CD14-positive monocyte (primary cell): Measurements from ENCODE around the gene KLC1. TPM values are rescaled to one million over a fixed set of nuclear protein-coding genes. Genes with fewer than 3 reads are reported as not detected.

ENCODE experiments used
- DNase-seq, 3 donors: peaks; one replicate each; pipeline ENCODE4 v3.0.0-alpha.2; 2011 to 2022
- H2AFZ ChIP-seq: 2 replicates; pipeline ENCODE4 v1.6.0; 2012; ENCODE audit warnings: mild to moderate bottlenecking, low read depth, low read length, inconsistent platforms; ENCODE audit not compliant: insufficient read depth, poor library complexity, severe bottlenecking
- H3K27ac ChIP-seq, 2 donors: 1 replicate in 1 of 2; 2 replicates in 1 of 2; pipeline ENCODE4 v1.5.1; 2012 to 2013; ENCODE audit warnings: low read length in 2 of 2, control low read depth in 1 of 2, inconsistent platforms in 1 of 2, low read depth in 1 of 2, mild to moderate bottlenecking in 1 of 2
- H3K27me3 ChIP-seq, 2 donors: one replicate each; pipeline versions ENCODE4 v1.6.0 to v1.6.1; 2011 to 2013; ENCODE audit warnings: low read length in 2 of 2; ENCODE audit not compliant: control insufficient read depth in 2 of 2, insufficient read depth in 2 of 2
- H3K36me3 ChIP-seq, 2 donors: replicated peaks in 1 of 2; 1 replicate in 1 of 2; 2 replicates in 1 of 2; pipeline versions ENCODE4 v1.5.1 to v1.6.1; 2012 to 2013; ENCODE audit warnings: low read length in 2 of 2, control low read depth in 1 of 2, inconsistent platforms in 1 of 2, mild to moderate bottlenecking in 1 of 2; ENCODE audit not compliant: insufficient read depth in 2 of 2, control insufficient read depth in 1 of 2
- H3K4me1 ChIP-seq, 2 donors: 1 replicate in 1 of 2; 2 replicates in 1 of 2; pipeline versions ENCODE4 v1.5.1 to v1.6.1; 2012 to 2013; ENCODE audit warnings: low read length in 2 of 2, control low read depth in 1 of 2, inconsistent platforms in 1 of 2, mild to moderate bottlenecking in 1 of 2, moderate library complexity in 1 of 2; ENCODE audit not compliant: insufficient read depth in 2 of 2, control insufficient read depth in 1 of 2
- H3K4me2 ChIP-seq: replicated peaks from 2 replicates; pipeline ENCODE3; 2012; ENCODE audit warnings: low read length, moderate library complexity, mild to moderate bottlenecking; ENCODE audit not compliant: poor library complexity, severe bottlenecking; ENCODE audit errors: extremely low read depth
- H3K4me3 ChIP-seq, 3 experiments: fragments of 200-600 bp in 1 of 3; sonication (generic) in 1 of 3; replicated peaks in 1 of 3; 1 replicate in 2 of 3; 2 replicates in 1 of 3; pipeline ENCODE4 v1.5.1; 2011 to 2013; ENCODE audit warnings: low read length in 3 of 3, mild to moderate bottlenecking in 3 of 3, control low read depth in 2 of 3, low read depth in 2 of 3, inconsistent platforms in 1 of 3, moderate library complexity in 1 of 3
- H3K79me2 ChIP-seq: 2 replicates; pipeline ENCODE4 v1.6.0; 2012; ENCODE audit warnings: mild to moderate bottlenecking, control low read depth, inconsistent platforms, low read length, moderate library complexity; ENCODE audit not compliant: insufficient read depth
- H3K9ac ChIP-seq: 2 replicates; pipeline ENCODE4 v1.6.0; 2017; ENCODE audit warnings: low read length, mild to moderate bottlenecking; ENCODE audit not compliant: insufficient read depth, poor library complexity, severe bottlenecking
- H3K9me3 ChIP-seq, 2 donors: replicated peaks in 1 of 2; 1 replicate in 1 of 2; 2 replicates in 1 of 2; pipeline versions ENCODE4 v1.5.1 to v1.6.1; 2012 to 2013; ENCODE audit warnings: low read length in 2 of 2, control low read depth in 1 of 2; ENCODE audit not compliant: control insufficient read depth in 1 of 2, insufficient read depth in 1 of 2
- H4K20me1 ChIP-seq: 2 replicates; pipeline ENCODE4 v1.6.0; 2012; ENCODE audit warnings: mild to moderate bottlenecking, low read length, control low read depth, moderate library complexity; ENCODE audit not compliant: insufficient read depth
- H3K27ac Mint-ChIP-seq, 7 donors: one replicate each; pipeline ENCODE4 v1.8.0; 2020; ENCODE audit warnings: mild to moderate bottlenecking in 7 of 7, mixed read lengths in 7 of 7, moderate library complexity in 6 of 7, inconsistent platforms in 2 of 7
- H3K27me3 Mint-ChIP-seq, 3 donors: one replicate each; pipeline ENCODE4 v1.8.0; 2021 to 2022; ENCODE audit warnings: low read depth in 3 of 3, mild to moderate bottlenecking in 3 of 3, mixed read lengths in 3 of 3, moderate library complexity in 3 of 3, inconsistent platforms in 1 of 3
- H3K36me3 Mint-ChIP-seq, 2 donors: one replicate each; pipeline ENCODE4 v1.8.0; 2020; ENCODE audit warnings: mixed read lengths in 2 of 2, inconsistent platforms in 1 of 2, mild to moderate bottlenecking in 1 of 2
- H3K4me1 Mint-ChIP-seq: one replicate; pipeline ENCODE4 v1.8.0; 2020; ENCODE audit warnings: mild to moderate bottlenecking, mixed read lengths
- H3K4me3 Mint-ChIP-seq, 2 donors: one replicate each; pipeline ENCODE4 v1.8.0; 2020; ENCODE audit warnings: mild to moderate bottlenecking in 2 of 2, mixed read lengths in 2 of 2, moderate library complexity in 1 of 2
- H3K9me3 Mint-ChIP-seq, 7 donors: one replicate each; pipeline ENCODE4 v1.8.0; 2020 to 2022; ENCODE audit warnings: mixed read lengths in 7 of 7, mild to moderate bottlenecking in 6 of 7, moderate library complexity in 6 of 7, inconsistent platforms in 2 of 7
- WGBS: methylation state at CpG from one replicate; pipeline ENCODE4 v1.1.5; 2013; ENCODE audit warnings: missing lambda C conversion rate; ENCODE audit not compliant: insufficient coverage; 5-methylcytosine and 5-hydroxymethylcytosine counted together
- intact Hi-C, 2 donors: fragments of 100-400 bp; cut with micrococcal nuclease; formaldehyde crosslinking; loops; one replicate each; pipeline versions ENCODE4 v1.15.0 to v1.15.1; 2023
- polyA plus RNA-seq, 3 donors: library from polyadenylated mRNA; depleted of rRNA in 1 of 3; unstranded in 2 of 3; stranded (reverse) in 1 of 3; fragments of 300-500 nt in 2 of 3; fragments of >200 nt in 1 of 3; fragmentation: Illumina TruSeq in 2 of 3; gene quantifications; 1 replicate in 2 of 3; 2 replicates in 1 of 3; pipeline ENCODE4 v1.2.3, GENCODE V29; 2012 to 2021
- TF ChIP-seq, protein P1 (sequence below): fragments of 200-600 bp; IDR thresholded peaks from one replicate; pipeline ENCODE4 v1.8.0; 2022; ENCODE audit warnings: antibody characterized with exemption, mild to moderate bottlenecking

Gene KLC1
- polyA plus RNA-seq, 3 donors, result 41.5 to 108 (median 46.6) TPM

DNA sequence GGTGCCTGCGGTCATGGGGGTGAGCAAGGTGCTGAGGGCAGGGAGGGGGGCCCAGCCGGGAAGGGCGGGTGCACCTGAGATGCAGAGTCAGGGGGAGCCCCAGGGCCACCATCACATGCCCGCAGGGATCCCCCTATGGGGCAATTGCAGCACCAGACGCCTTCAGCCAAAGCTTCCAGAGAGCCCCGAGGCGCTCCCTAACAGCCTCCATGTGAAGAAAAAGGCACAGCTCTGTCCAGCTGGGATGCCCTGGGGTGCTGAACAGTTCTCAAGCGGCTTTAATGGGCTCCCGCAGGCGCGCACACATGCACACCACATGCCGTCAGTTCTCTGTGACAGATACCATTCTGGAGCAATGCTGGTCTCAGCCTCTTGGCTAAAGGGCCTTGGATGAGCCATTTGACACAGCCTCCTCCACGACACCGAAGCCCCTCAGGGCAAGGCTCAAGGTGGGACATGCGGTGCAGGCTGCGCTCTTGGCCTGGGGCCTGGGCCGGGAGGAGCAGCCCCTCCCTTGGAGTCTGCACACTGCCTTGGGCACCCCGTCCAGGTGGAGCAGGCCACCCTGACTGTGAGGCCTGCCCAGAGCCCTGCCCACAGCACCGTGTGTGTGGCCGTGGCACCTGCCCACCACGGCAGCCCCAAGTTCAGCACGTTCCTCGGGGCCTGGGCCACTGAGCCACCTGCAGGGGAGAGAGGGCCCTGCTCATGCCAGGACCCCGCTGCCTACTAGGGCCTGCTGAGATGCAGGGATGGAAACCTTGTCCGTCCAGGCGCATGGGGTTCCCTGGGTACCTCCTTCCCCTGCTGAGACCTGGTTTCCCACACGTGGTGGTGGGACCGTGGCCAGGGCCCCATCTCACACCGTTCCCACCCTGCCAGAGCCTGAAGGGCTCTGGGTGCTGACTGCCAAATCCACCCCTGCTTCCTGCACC lies 78.6 kb downstream of the KLC1 start:
- Histone ChIP-seq H3K9me3 (no peaks in the 10 kb centered on the region), H3K79me2 (no peaks in the 10 kb centered on the region), H4K20me1 (peaks cover 8% of the 10 kb centered on the region), H3K9ac (no peak overlapping the region), H3K4me3 (no peak overlapping the region), H3K36me3 (peaks cover 25 to 50% of the 10 kb centered on the region in 2 donors), H3K4me1 (peaks cover 5 to 9% of the 10 kb centered on the region in 2 donors), H3K27ac (no peak overlapping the region), H3K27me3 (no peaks in the 10 kb centered on the region), H2AFZ (no peak overlapping the region), H3K4me2 (no peak overlapping the region)
- peak overlapping the region in 1 of 7 donors; percentile 42 for H3K27ac Mint-ChIP-seq
- DNase-seq, result no peak
- no peak overlapping the region for H3K4me3 Mint-ChIP-seq
- WGBS, result 93% methylated on average over 29 of the region's 29 CpGs
- intact Hi-C loops, result no loop called here
- H3K4me1 Mint-ChIP-seq, result peaks cover 23% of the 10 kb centered on the region
- TF ChIP-seq, protein P1, sequence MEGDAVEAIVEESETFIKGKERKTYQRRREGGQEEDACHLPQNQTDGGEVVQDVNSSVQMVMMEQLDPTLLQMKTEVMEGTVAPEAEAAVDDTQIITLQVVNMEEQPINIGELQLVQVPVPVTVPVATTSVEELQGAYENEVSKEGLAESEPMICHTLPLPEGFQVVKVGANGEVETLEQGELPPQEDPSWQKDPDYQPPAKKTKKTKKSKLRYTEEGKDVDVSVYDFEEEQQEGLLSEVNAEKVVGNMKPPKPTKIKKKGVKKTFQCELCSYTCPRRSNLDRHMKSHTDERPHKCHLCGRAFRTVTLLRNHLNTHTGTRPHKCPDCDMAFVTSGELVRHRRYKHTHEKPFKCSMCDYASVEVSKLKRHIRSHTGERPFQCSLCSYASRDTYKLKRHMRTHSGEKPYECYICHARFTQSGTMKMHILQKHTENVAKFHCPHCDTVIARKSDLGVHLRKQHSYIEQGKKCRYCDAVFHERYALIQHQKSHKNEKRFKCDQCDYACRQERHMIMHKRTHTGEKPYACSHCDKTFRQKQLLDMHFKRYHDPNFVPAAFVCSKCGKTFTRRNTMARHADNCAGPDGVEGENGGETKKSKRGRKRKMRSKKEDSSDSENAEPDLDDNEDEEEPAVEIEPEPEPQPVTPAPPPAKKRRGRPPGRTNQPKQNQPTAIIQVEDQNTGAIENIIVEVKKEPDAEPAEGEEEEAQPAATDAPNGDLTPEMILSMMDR, result no peak
- H3K27me3 Mint-ChIP-seq, result peaks cover 0 to 3% (median 2%) of the 10 kb centered on the region in 3 donors
- H3K36me3 Mint-ChIP-seq, result peaks cover 25 to 45% of the 10 kb centered on the region in 2 donors
- H3K9me3 Mint-ChIP-seq, result no peaks in the 10 kb centered on the region

DNA sequence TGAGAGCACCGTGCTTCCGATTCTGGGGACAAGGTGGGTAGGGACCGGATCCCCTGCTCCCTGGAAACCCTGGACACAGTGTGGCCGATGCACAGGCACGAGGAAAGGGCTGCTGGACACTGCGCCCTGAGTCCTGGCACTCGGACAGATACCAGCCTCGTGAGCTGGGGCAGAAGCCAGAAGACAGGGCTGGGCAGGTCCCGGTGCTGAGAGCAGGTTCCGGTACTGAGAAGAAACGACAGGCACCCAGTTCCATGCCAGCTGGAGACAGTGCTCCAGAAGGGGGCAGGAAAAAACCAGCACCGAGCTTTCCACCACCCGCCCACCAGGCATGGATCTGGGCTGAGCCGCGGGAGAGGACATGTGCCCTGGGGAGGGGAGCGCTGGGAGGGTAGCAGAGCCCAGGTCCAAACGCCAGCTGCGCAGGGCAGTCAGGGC lies 79.8 kb downstream of the KLC1 start:
- Histone ChIP-seq H3K27me3 (no peaks in the 10 kb centered on the region), H3K4me2 (no peak overlapping the region), H3K36me3 (peaks cover 17 to 38% of the 10 kb centered on the region in 2 donors), H3K79me2 (peaks cover 9% of the 10 kb centered on the region), H3K9ac (no peak overlapping the region), H3K4me1 (peaks cover 0 to 4% of the 10 kb centered on the region in 2 donors), H3K27ac (no peak overlapping the region), H3K4me3 (no peak overlapping the region), H2AFZ (no peak overlapping the region), H3K9me3 (no peaks in the 10 kb centered on the region), H4K20me1 (peaks cover under 1% of the 10 kb centered on the region)
- TF ChIP-seq, protein P1, result no peak
- intact Hi-C loops, result no loop called here
- peaks cover 17 to 33% of the 10 kb centered on the region in 2 donors for H3K36me3 Mint-ChIP-seq
- no peak for DNase-seq
- 98% methylated on average over 18 of the region's 18 CpGs for WGBS
- peaks cover 16% of the 10 kb centered on the region for H3K4me1 Mint-ChIP-seq
- H3K27ac Mint-ChIP-seq, result peak overlapping the region in 2 of 7 donors; percentile 23 to 45
- peaks cover 0 to 2% (median 0%) of the 10 kb centered on the region in 3 donors for H3K27me3 Mint-ChIP-seq
- H3K4me3 Mint-ChIP-seq, result no peak overlapping the region
- H3K9me3 Mint-ChIP-seq, result no peaks in the 10 kb centered on the region
